ENCODE results near the gene LAMA3.

GRCh38 chr18:23871410-23871809 is 182.2 kb downstream of the LAMA3 start:
- TF ChIP-seq POLR2A (IDR thresholded peaks at IDR 0.05; ENCODE audit: insufficient read depth in 1 of 2, low read depth in 2 of 2, low read length in 2 of 2) = no peak
- no peak for TF ChIP-seq ZNF589 (CRISPR knock-in tag; conservative IDR thresholded peaks at IDR 0.05)
- TF ChIP-seq ZNF24 (IDR thresholded peaks at IDR 0.05) = no peak
- no peak for TF ChIP-seq MAFK (conservative IDR thresholded peaks at IDR 0.05 in 1 of 2, IDR thresholded peaks at IDR 0.05 in 1 of 2; ENCODE audit: low read length in 2 of 2)
- TF ChIP-seq ZBTB20 (CRISPR knock-in tag; IDR thresholded peaks at IDR 0.05; ENCODE audit: borderline replicate concordance, low read depth) = no peak
- TF ChIP-seq, protein P1, sequence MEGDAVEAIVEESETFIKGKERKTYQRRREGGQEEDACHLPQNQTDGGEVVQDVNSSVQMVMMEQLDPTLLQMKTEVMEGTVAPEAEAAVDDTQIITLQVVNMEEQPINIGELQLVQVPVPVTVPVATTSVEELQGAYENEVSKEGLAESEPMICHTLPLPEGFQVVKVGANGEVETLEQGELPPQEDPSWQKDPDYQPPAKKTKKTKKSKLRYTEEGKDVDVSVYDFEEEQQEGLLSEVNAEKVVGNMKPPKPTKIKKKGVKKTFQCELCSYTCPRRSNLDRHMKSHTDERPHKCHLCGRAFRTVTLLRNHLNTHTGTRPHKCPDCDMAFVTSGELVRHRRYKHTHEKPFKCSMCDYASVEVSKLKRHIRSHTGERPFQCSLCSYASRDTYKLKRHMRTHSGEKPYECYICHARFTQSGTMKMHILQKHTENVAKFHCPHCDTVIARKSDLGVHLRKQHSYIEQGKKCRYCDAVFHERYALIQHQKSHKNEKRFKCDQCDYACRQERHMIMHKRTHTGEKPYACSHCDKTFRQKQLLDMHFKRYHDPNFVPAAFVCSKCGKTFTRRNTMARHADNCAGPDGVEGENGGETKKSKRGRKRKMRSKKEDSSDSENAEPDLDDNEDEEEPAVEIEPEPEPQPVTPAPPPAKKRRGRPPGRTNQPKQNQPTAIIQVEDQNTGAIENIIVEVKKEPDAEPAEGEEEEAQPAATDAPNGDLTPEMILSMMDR (CRISPR knock-in tag; IDR thresholded peaks at IDR 0.05) = no peak
- TF ChIP-seq ZNF207 (IDR thresholded peaks at IDR 0.05; ENCODE audit: borderline replicate concordance) = no peak
- TF ChIP-seq FOXP4 (CRISPR knock-in tag; IDR thresholded peaks at IDR 0.05) = no peak
- no peak for TF ChIP-seq FOXM1 (CRISPR knock-in tag; IDR thresholded peaks at IDR 0.05)
- no peak for TF ChIP-seq GTF2F1 (IDR thresholded peaks at IDR 0.05; ENCODE audit: low read length)
- TF ChIP-seq DNMT3B (CRISPR knock-in tag; conservative IDR thresholded peaks at IDR 0.05) = no peak
